H1 (cell line): ENCODE measurements around the gene MBD3L3. TPM values are rescaled to one million over a fixed set of nuclear protein-coding genes. Genes with fewer than 3 reads are reported as not detected.
A peak's percentile ranks its signal among the peaks of the same experiment; 100 is the strongest.

ENCODE experiments used
- CTCF ChIA-PET: fragments of 300-600 bp; sonication (Branson Sonifier 250); formaldehyde crosslinking; loops from one replicate; lab custom pipeline; 2021; ENCODE audit not compliant: partially characterized antibody; lab: Charles Lee
- POLR2A ChIA-PET: fragments of 300-600 bp; sonication (Branson Sonifier 250); formaldehyde crosslinking; loops from one replicate; lab custom pipeline; 2021; ENCODE audit warnings: inconsistent platforms; ENCODE audit not compliant: partially characterized antibody; lab: Charles Lee
- DNase-seq, 2 experiments: peaks; one replicate each; pipeline versions ENCODE4 v3.0.0 to v3.0.0-alpha.2; 2010 to 2022; ENCODE audit warnings: low spot score in 2 of 2, low read depth in 1 of 2, mixed read lengths in 1 of 2
- FAIRE-seq: peaks from 2 replicates; lab custom pipeline; 2011; peaks lifted over from hg19 to GRCh38; lab: Jason Lieb, UNC
- H2AFZ ChIP-seq: 2 replicates; pipeline ENCODE4 v1.8.1; 2012; ENCODE audit warnings: low read length, inconsistent platforms
- H2AK5ac ChIP-seq: 2 replicates; pipeline ENCODE4 v1.6.1; 2013; ENCODE audit warnings: low read depth, low read length
- H2BK120ac ChIP-seq: replicated peaks from 2 replicates; pipeline ENCODE3; 2013; ENCODE audit warnings: low read depth, low read length, inconsistent platforms
- H2BK12ac ChIP-seq: 2 replicates; pipeline ENCODE4 v1.6.1; 2013; ENCODE audit warnings: low read depth, low read length
- H2BK15ac ChIP-seq: 2 replicates; pipeline ENCODE4 v1.6.1; 2013; ENCODE audit warnings: low read length
- H2BK20ac ChIP-seq: 2 replicates; pipeline ENCODE4 v1.6.1; 2013; ENCODE audit warnings: low read length
- H2BK5ac ChIP-seq: 2 replicates; pipeline ENCODE4 v1.6.1; 2013; ENCODE audit warnings: low read depth, low read length
- H3K14ac ChIP-seq: 2 replicates; pipeline ENCODE4 v1.6.1; 2013; ENCODE audit warnings: inconsistent platforms; ENCODE audit not compliant: insufficient read length
- H3K18ac ChIP-seq: 2 replicates; pipeline ENCODE4 v1.6.1; 2013; ENCODE audit warnings: low read length; ENCODE audit errors: extremely low read depth
- H3K23ac ChIP-seq: 2 replicates; pipeline ENCODE4 v1.6.1; 2013; ENCODE audit warnings: inconsistent platforms; ENCODE audit not compliant: insufficient read length
- H3K23me2 ChIP-seq: 2 replicates; pipeline ENCODE4 v1.6.1; 2013; ENCODE audit warnings: low read depth, low read length
- H3K27ac ChIP-seq: 2 replicates; pipeline ENCODE4 v1.6.1; 2011; ENCODE audit warnings: low read depth, low read length, inconsistent platforms
- H3K27me3 ChIP-seq, 4 experiments: replicated peaks in 1 of 4; 1 replicate in 1 of 4; 2 replicates in 3 of 4; pipeline versions ENCODE4 v1.6.1 to v1.8.1; 2011 to 2013; ENCODE audit warnings: low read length in 3 of 4, mild to moderate bottlenecking in 3 of 4, inconsistent platforms in 2 of 4, mixed read lengths in 2 of 4, moderate library complexity in 1 of 4; ENCODE audit not compliant: control insufficient read depth in 3 of 4, insufficient read depth in 3 of 4; ENCODE audit errors: extremely low read depth in 1 of 4
- H3K36me3 ChIP-seq, 4 experiments: 2 replicates each; pipeline versions ENCODE4 v1.6.1 to v1.8.1; 2011 to 2013; ENCODE audit warnings: mild to moderate bottlenecking in 4 of 4, low read length in 3 of 4, moderate library complexity in 2 of 4, control low read depth in 1 of 4, inconsistent platforms in 1 of 4; ENCODE audit not compliant: insufficient read depth in 4 of 4, control insufficient read depth in 2 of 4
- H3K4ac ChIP-seq: replicated peaks from 2 replicates; pipeline ENCODE3; 2013; ENCODE audit warnings: low read length, low read depth, mixed read lengths, inconsistent platforms; ENCODE audit not compliant: insufficient read length
- H3K4me1 ChIP-seq, 4 experiments: replicated peaks in 1 of 4; 1 replicate in 1 of 4; 2 replicates in 3 of 4; pipeline versions ENCODE4 v1.6.1 to v1.8.1; 2011 to 2013; ENCODE audit warnings: low read length in 3 of 4, inconsistent platforms in 2 of 4, mixed read lengths in 1 of 4; ENCODE audit not compliant: insufficient read depth in 4 of 4, control insufficient read depth in 3 of 4
- H3K4me2 ChIP-seq, 2 experiments: 2 replicates each; pipeline versions ENCODE4 v1.6.1 to v1.8.1; 2011 to 2013; ENCODE audit warnings: low read depth in 2 of 2, low read length in 2 of 2, control low read depth in 1 of 2, inconsistent platforms in 1 of 2, mild to moderate bottlenecking in 1 of 2; ENCODE audit not compliant: insufficient read depth in 1 of 2
- H3K4me3 ChIP-seq, 4 experiments: fragments of 200-600, 300-600 bp in 1 of 4; sonication (generic), shearing (Covaris generic), sonication (Bioruptor Twin) in 1 of 4; 2 replicates each; pipeline versions ENCODE4 v1.5.1 to v1.8.1; 2011 to 2016; ENCODE audit warnings: low read length in 4 of 4, low read depth in 3 of 4, control low read depth in 2 of 4, inconsistent platforms in 2 of 4, mild to moderate bottlenecking in 2 of 4, mixed read lengths in 1 of 4, moderate library complexity in 1 of 4; ENCODE audit not compliant: insufficient read depth in 2 of 4; ENCODE audit errors: extremely low read depth in 1 of 4
- H3K56ac ChIP-seq: replicated peaks from 2 replicates; pipeline ENCODE3; 2013; ENCODE audit warnings: low read depth, mild to moderate bottlenecking, mixed read lengths, low read length, inconsistent platforms; ENCODE audit not compliant: insufficient read length
- H3K79me1 ChIP-seq: 2 replicates; pipeline ENCODE4 v1.6.1; 2013; ENCODE audit warnings: low read depth, low read length, control low read depth
- H3K79me2 ChIP-seq, 2 experiments: 2 replicates each; pipeline versions ENCODE4 v1.6.1 to v1.8.1; 2012 to 2013; ENCODE audit warnings: low read length in 2 of 2, mild to moderate bottlenecking in 2 of 2, inconsistent platforms in 1 of 2; ENCODE audit not compliant: insufficient read depth in 2 of 2, control insufficient read depth in 1 of 2
- H3K9ac ChIP-seq, 4 experiments: replicated peaks in 1 of 4; 1 replicate in 1 of 4; 2 replicates in 3 of 4; pipeline versions ENCODE4 v1.6.1 to v1.8.1; 2011 to 2013; ENCODE audit warnings: low read depth in 3 of 4, low read length in 3 of 4, control low read depth in 2 of 4, mild to moderate bottlenecking in 2 of 4, moderate library complexity in 2 of 4, inconsistent platforms in 1 of 4; ENCODE audit errors: extremely low read depth in 1 of 4
- H3K9me3 ChIP-seq, 2 experiments: 2 replicates each; pipeline versions ENCODE4 v1.6.1 to v1.8.1; 2012 to 2013; ENCODE audit warnings: mild to moderate bottlenecking in 2 of 2, moderate library complexity in 2 of 2, control low read depth in 1 of 2, inconsistent platforms in 1 of 2, low read depth in 1 of 2, low read length in 1 of 2, mixed read lengths in 1 of 2; ENCODE audit not compliant: insufficient read depth in 2 of 2
- H4K20me1 ChIP-seq, 2 experiments: replicated peaks in 1 of 2; 2 replicates each; pipeline versions ENCODE3 to v1.8.1; 2011 to 2013; ENCODE audit warnings: inconsistent platforms in 2 of 2, low read length in 2 of 2, mild to moderate bottlenecking in 1 of 2; ENCODE audit not compliant: insufficient read depth in 2 of 2, control insufficient read depth in 1 of 2
- H4K5ac ChIP-seq: 2 replicates; pipeline ENCODE4 v1.6.1; 2013; ENCODE audit warnings: low read length, low read depth, mixed read lengths, inconsistent platforms; ENCODE audit not compliant: insufficient read length
- H4K8ac ChIP-seq: 2 replicates; pipeline ENCODE4 v1.8.0; 2013; ENCODE audit warnings: mild to moderate bottlenecking, moderate library complexity, low read length, inconsistent platforms; ENCODE audit not compliant: insufficient read depth; ENCODE audit errors: extremely low read depth
- H4K91ac ChIP-seq: replicated peaks from 2 replicates; pipeline ENCODE3; 2013; ENCODE audit warnings: low read length, mixed read lengths, inconsistent platforms; ENCODE audit not compliant: insufficient read length
- ASH2L ChIP-seq: fragments of 200-600, 300-600 bp; sonication (generic); IDR thresholded peaks from one replicate; pipeline ENCODE4 v1.7.1; 2017; ENCODE audit warnings: low read length
- ATF3 ChIP-seq: IDR thresholded peaks from 2 replicates; pipeline ENCODE4 v1.6.1; 2011; ENCODE audit warnings: low read depth, mild to moderate bottlenecking, low read length; ENCODE audit not compliant: insufficient read depth
- CEBPB ChIP-seq: IDR thresholded peaks from 2 replicates; pipeline ENCODE4 v1.6.1; 2012; ENCODE audit warnings: low read depth, low read length
- CREB1 ChIP-seq: IDR thresholded peaks from 2 replicates; pipeline ENCODE4 v1.6.1; 2012; ENCODE audit warnings: inconsistent platforms
- E2F6 ChIP-seq: IDR thresholded peaks from 2 replicates; pipeline ENCODE4 v1.6.1; 2012; ENCODE audit warnings: inconsistent platforms
- MAX ChIP-seq: IDR thresholded peaks from 2 replicates; pipeline ENCODE4 v1.6.1; 2012; ENCODE audit warnings: inconsistent platforms
- NANOG ChIP-seq: IDR thresholded peaks from 2 replicates; pipeline ENCODE4 v1.6.1; 2011; ENCODE audit warnings: low read length, low read depth, mild to moderate bottlenecking, inconsistent platforms; ENCODE audit not compliant: insufficient read depth, poor library complexity, severe bottlenecking
- SIX5 ChIP-seq: IDR thresholded peaks from 2 replicates; pipeline ENCODE4 v1.6.1; 2011; ENCODE audit warnings: mild to moderate bottlenecking, low read depth, low read length
- SUZ12 ChIP-seq: fragments of 200-600 bp; sonication (generic); IDR thresholded peaks from 2 replicates; pipeline ENCODE4 v1.6.1; 2012; ENCODE audit warnings: mild to moderate bottlenecking, inconsistent platforms, low read length, moderate library complexity, mixed read lengths
- TBP ChIP-seq: IDR thresholded peaks from 2 replicates; pipeline ENCODE4 v1.6.1; 2011; ENCODE audit warnings: low read depth, low read length, improper control_type of control experiment
- TEAD4 ChIP-seq: IDR thresholded peaks from 2 replicates; pipeline ENCODE4 v1.6.1; 2012; ENCODE audit warnings: low read depth, low read length, inconsistent platforms, mixed read lengths
- ZNF274 ChIP-seq: IDR thresholded peaks from 2 replicates; pipeline ENCODE4 v1.7.0; 2012; ENCODE audit warnings: low read length, borderline replicate concordance; ENCODE audit errors: extremely low read depth
- WGBS, 2 experiments: shearing (Covaris generic) in 1 of 2; methylation state at CpG; one replicate each; pipeline versions ENCODE4 v1.1.6 to v1.1.7; 2013 to 2015; ENCODE audit warnings: low lambda C conversion rate in 2 of 2, mixed read lengths in 2 of 2, inconsistent platforms in 1 of 2, low coverage in 1 of 2, missing lambda C conversion rate in 1 of 2; ENCODE audit not compliant: insufficient replicate concordance in 2 of 2, insufficient coverage in 1 of 2, insufficient read length in 1 of 2; ENCODE audit errors: extremely low coverage in 1 of 2, missing lambda C conversion rate in 1 of 2; 5-methylcytosine and 5-hydroxymethylcytosine counted together
- polyA plus RNA-seq, 7 experiments: library from polyadenylated mRNA; depleted of rRNA in 3 of 7; stranded (reverse) in 5 of 7; unstranded in 2 of 7; fragments of >200 nt in 5 of 7; fragments of 200-250 nt in 2 of 7; gene quantifications; 1 replicate in 5 of 7; 2 replicates in 1 of 7; 4 replicates in 1 of 7; pipeline versions ENCODE4 v1.2.1 to v1.2.3, GENCODE V29; 2011 to 2013; ENCODE audit warnings: missing spikeins in 2 of 7, mixed read lengths in 2 of 7
- total RNA-seq: library from RNA; stranded (reverse); fragmentation: NEBNext Ultra II Directional; extraction: Animal tissue kit (Norgen Biotek cat#: 25700); gene quantifications from 2 replicates; pipeline ENCODE4 v1.2.1, GENCODE V29; 2021

MBD3L3 gene
- total and polyA plus RNA-seq, 2 of the 8 experiments (the other 6 are each of a cell fraction or from before 2014, with no cell fraction given): not detected

GRCh38 chr19:7068599-7068998 lies 10.1 kb upstream of the MBD3L3 start:
- Histone ChIP-seq H3K18ac (no peak overlapping the region), H2BK20ac (no peak overlapping the region), H3K23me2 (peaks cover 2% of the 10 kb centered on the region; the same call in 1 of the 2 replicates), H3K4me2 (peak overlapping the region; percentile 45 to 66; a peak in 3 of 4 replicates), H3K36me3 (peaks cover 5 to 12% (median 10%) of the 10 kb centered on the region in 4 experiments; a peak in 7 of 8 replicates), H3K4ac (no peak overlapping the region), H2AFZ (peak overlapping the region; percentile 84), H3K14ac (no peak overlapping the region), H2BK12ac (no peak overlapping the region), H2BK5ac (no peak overlapping the region), H3K79me2 (peaks cover 0 to 8% of the 10 kb centered on the region in 2 experiments; a peak in 2 of 4 replicates), H4K20me1 (no peaks in the 10 kb centered on the region), H2BK120ac (no peak overlapping the region), H4K8ac (no peak overlapping the region), H3K27me3 (no peaks in the 10 kb centered on the region), H2AK5ac (no peak overlapping the region), H3K23ac (no peak overlapping the region), H3K9me3 (peaks cover 6 to 15% of the 10 kb centered on the region in 2 experiments; a peak in 2 of 4 replicates), H3K4me3 (peak overlapping the region in 3 of 4 experiments; percentile 13 to 95 (median 17); a peak in 3 of 8 replicates), H4K5ac (no peak overlapping the region), H3K79me1 (no peaks in the 10 kb centered on the region), H3K56ac (no peak overlapping the region), H4K91ac (no peak overlapping the region), H3K9ac (no peak overlapping the region), H2BK15ac (no peak overlapping the region), H3K4me1 (no peaks in the 10 kb centered on the region), H3K27ac (no peak overlapping the region)
- POLR2A ChIA-PET: interaction anchor here (0.9 to 1.8 kb wide), 4 partner anchors 16 to 316 kb away, joined by 3 to 8 read pairs (median 4); no protein-coding TSS in a partner anchor
- FAIRE-seq (no peak), DNase-seq (no peak)
- WGBS, 2 experiments: 73% methylated on average over 6 of the region's 6 CpGs; no CpG with 5 or more reads in 1 of the 2 experiments
- TF ChIP-seq ZNF274 (no peak), NANOG (no peak), E2F6 (no peak), MAX (no peak), ATF3 (no peak), CEBPB (no peak), TEAD4 (no peak), TBP (no peak), SUZ12 (no peak), CREB1 (no peak), SIX5 (no peak), ASH2L (no peak)
- CTCF ChIA-PET: interaction anchor here (0.5 to 1.1 kb wide), 2 partner anchors 312 to 1452 kb away, joined by 3 to 4 read pairs; no protein-coding TSS in a partner anchor
